SU-DHL-6 (cell line): ENCODE data around the gene AP5S1.

Experiments
- H2AFZ ChIP-seq: fragments of 200-600 bp; sonication (generic); 2 replicates; pipeline ENCODE4 v1.6.1; 2014; ENCODE audit warnings: low read depth, mild to moderate bottlenecking, moderate library complexity, mixed read lengths, antibody characterized with exemption, low read length; ENCODE audit not compliant: severe bottlenecking
- H3F3A ChIP-seq: fragments of 200-600 bp; shearing (Covaris generic); 2 replicates; pipeline ENCODE4 v1.6.0; 2016; ENCODE audit warnings: antibody characterized with exemption, mild to moderate bottlenecking; ENCODE audit not compliant: insufficient read depth
- H3K27ac ChIP-seq: fragments of 200-600 bp; sonication (generic); 2 replicates; pipeline ENCODE4 v1.5.1; 2016; ENCODE audit warnings: low read depth, mild to moderate bottlenecking, low read length, moderate library complexity, mixed read lengths
- H3K27me3 ChIP-seq: fragments of 200-600 bp; sonication (generic), shearing (Covaris generic); 2 replicates; pipeline ENCODE4 v1.6.0; 2014; ENCODE audit warnings: mild to moderate bottlenecking, low read length
- H3K36me3 ChIP-seq: fragments of 200-600 bp; sonication (generic); 2 replicates; pipeline ENCODE4 v1.6.1; 2014; ENCODE audit warnings: mild to moderate bottlenecking, low read length, mixed read lengths
- H3K4me2 ChIP-seq: fragments of 300-600, 200-600 bp; shearing (Covaris generic), sonication (generic); 2 replicates; pipeline ENCODE4 v1.6.0; 2014; ENCODE audit warnings: low read length, low read depth, mild to moderate bottlenecking; ENCODE audit not compliant: poor library complexity, severe bottlenecking
- H3K4me3 ChIP-seq: fragments of 200-600 bp; sonication (generic); 2 replicates; pipeline ENCODE4 v1.5.1; 2014; ENCODE audit warnings: antibody characterized with exemption, low read length, mild to moderate bottlenecking, mixed read lengths; ENCODE audit not compliant: insufficient read depth, poor library complexity, severe bottlenecking
- H3K79me2 ChIP-seq: fragments of 200-600 bp; sonication (generic); 2 replicates; pipeline ENCODE4 v1.6.1; 2014; ENCODE audit warnings: mild to moderate bottlenecking, low read length, moderate library complexity; ENCODE audit not compliant: insufficient read depth
- H3K9ac ChIP-seq: fragments of 200-600 bp; sonication (generic); 2 replicates; pipeline ENCODE4 v1.7.0; 2014; ENCODE audit warnings: mild to moderate bottlenecking, low read length
- H3K9me2 ChIP-seq: fragments of 200-600 bp; sonication (generic); replicated peaks from 2 replicates; pipeline ENCODE4 v1.6.1; 2014; ENCODE audit warnings: low read length; ENCODE audit not compliant: insufficient read depth
- H3K9me3 ChIP-seq: fragments of 200-600 bp; sonication (generic); 2 replicates; pipeline ENCODE4 v1.6.1; 2014; ENCODE audit warnings: low read length, mixed read lengths; ENCODE audit not compliant: insufficient read depth
- H4K20me1 ChIP-seq: fragments of 200-600 bp; sonication (generic); 2 replicates; pipeline ENCODE4 v1.6.1; 2014; ENCODE audit warnings: low read depth, mild to moderate bottlenecking, antibody characterized with exemption, low read length, moderate library complexity, mixed read lengths
- CTCF ChIP-seq: fragments of 200-600 bp; sonication (generic); IDR thresholded peaks from one replicate; pipeline ENCODE4 v1.5.1; 2017; ENCODE audit warnings: antibody characterized with exemption, mild to moderate bottlenecking, low read length, moderate library complexity; ENCODE audit not compliant: insufficient read depth, poor library complexity, severe bottlenecking
- EZH2phosphoT487 ChIP-seq: fragments of 200-600 bp; sonication (generic), shearing (Covaris generic); conservative IDR thresholded peaks from 2 replicates; pipeline ENCODE4 v1.6.1; 2018; ENCODE audit warnings: mild to moderate bottlenecking, antibody characterized with exemption, low read length, moderate library complexity, mixed read lengths

Gene AP5S1

GRCh38 chr20:3798908-3799248 is 21.5 kb upstream of the AP5S1 start:
- H4K20me1 ChIP-seq = no peaks in the 10 kb centered on the region
- no peak overlapping the region for H3K4me3 ChIP-seq
- H3K79me2 ChIP-seq = peaks cover 12% of the 10 kb centered on the region
- no peak for TF ChIP-seq EZH2phosphoT487
- TF ChIP-seq CTCF = no peak
- no peak overlapping the region for H3K9ac ChIP-seq
- H3K27ac ChIP-seq = no peak overlapping the region
- no peaks in the 10 kb centered on the region for H3K27me3 ChIP-seq
- no peak overlapping the region for H3K4me2 ChIP-seq
- H3F3A ChIP-seq = no peaks in the 10 kb centered on the region
- no peaks in the 10 kb centered on the region for H3K9me2 ChIP-seq
- no peaks in the 10 kb centered on the region for H3K9me3 ChIP-seq
- no peaks in the 10 kb centered on the region for H3K36me3 ChIP-seq
- H2AFZ ChIP-seq = no peak overlapping the region

- H3K36me3 ChIP-seq = no peaks in the 10 kb centered on the region
- H3K4me2 ChIP-seq = no peak overlapping the region
- H3K79me2 ChIP-seq = peaks cover 12% of the 10 kb centered on the region
- no peaks in the 10 kb centered on the region for H4K20me1 ChIP-seq
- H3K9ac ChIP-seq = no peak overlapping the region
- no peaks in the 10 kb centered on the region for H3F3A ChIP-seq
- no peak overlapping the region for H3K4me3 ChIP-seq
- no peak overlapping the region for H2AFZ ChIP-seq
- no peaks in the 10 kb centered on the region for H3K9me2 ChIP-seq
- no peak overlapping the region for H3K27ac ChIP-seq
- H3K27me3 ChIP-seq = no peaks in the 10 kb centered on the region
- no peak for TF ChIP-seq CTCF
- no peaks in the 10 kb centered on the region for H3K9me3 ChIP-seq
Measured at GRCh38 chr20:3800256-3800877, 20.0 kb upstream of the AP5S1 start.

- H3K27ac ChIP-seq = no peak overlapping the region
- no peak for TF ChIP-seq CTCF
- TF ChIP-seq EZH2phosphoT487 = no peak
- peaks cover 12% of the 10 kb centered on the region for H3K79me2 ChIP-seq
- H3K36me3 ChIP-seq = no peaks in the 10 kb centered on the region
- no peak overlapping the region for H2AFZ ChIP-seq
- no peaks in the 10 kb centered on the region for H4K20me1 ChIP-seq
- no peaks in the 10 kb centered on the region for H3K9me2 ChIP-seq
- H3K9me3 ChIP-seq = no peaks in the 10 kb centered on the region
- H3K4me3 ChIP-seq = no peak overlapping the region
- H3K9ac ChIP-seq = no peak overlapping the region
- H3K27me3 ChIP-seq = no peaks in the 10 kb centered on the region
- H3K4me2 ChIP-seq = no peak overlapping the region
- no peaks in the 10 kb centered on the region for H3F3A ChIP-seq
Measured at GRCh38 chr20:3800878-3801260, 19.5 kb upstream of the AP5S1 start.
